HepG2 (cell line): ENCODE data around the gene SECTM1. TPM values are rescaled to one million over a fixed set of nuclear protein-coding genes. Genes with fewer than 3 reads are reported as not detected.
A peak's percentile ranks its signal among the peaks of the same experiment; 100 is the strongest.

Source experiments
- ATRX ChIP-seq: sonication (generic); formaldehyde crosslinking; IDR thresholded peaks from 2 replicates; pipeline ENCODE4 v1.4.0; 2020; ENCODE audit warnings: missing genetic modification reagents, borderline replicate concordance
- CBX1 ChIP-seq: IDR thresholded peaks from one replicate; pipeline ENCODE4 v1.6.1; 2016; ENCODE audit warnings: antibody characterized with exemption, low read depth
- CREB1 ChIP-seq, 2 experiments: fragments of 450-650 bp in 1 of 2; IDR thresholded peaks; 2 replicates each; pipeline ENCODE4 v1.6.1; 2016 to 2017; ENCODE audit warnings: control low read depth in 1 of 2, mild to moderate bottlenecking in 1 of 2, missing compliant biosample characterization in 1 of 2, missing genetic modification characterization in 1 of 2
- ESRRA ChIP-seq: sonication (generic); formaldehyde crosslinking; IDR thresholded peaks from 2 replicates; pipeline ENCODE4 v1.5.1; 2020; ENCODE audit warnings: mild to moderate bottlenecking, low read depth, missing genetic modification reagents
- PHF20 ChIP-seq: sonication (generic); formaldehyde crosslinking; IDR thresholded peaks from 2 replicates; pipeline ENCODE4 v1.5.0; 2020; ENCODE audit warnings: mild to moderate bottlenecking, missing genetic modification reagents
- SALL1 ChIP-seq: sonication (generic); formaldehyde crosslinking; IDR thresholded peaks from 2 replicates; pipeline ENCODE4 v1.8.0; 2022; ENCODE audit warnings: mild to moderate bottlenecking, missing genetic modification reagents
- SKI ChIP-seq: fragments of 450-650 bp; IDR thresholded peaks from one replicate; pipeline ENCODE4 v1.6.1; 2018; ENCODE audit warnings: mild to moderate bottlenecking; ENCODE audit not compliant: partially characterized antibody
- SOX13 ChIP-seq, 3 experiments: fragments of 450-650 bp in 1 of 3; sonication (generic) in 1 of 3; formaldehyde crosslinking in 1 of 3; IDR thresholded peaks in 2 of 3; conservative IDR thresholded peaks in 1 of 3; 2 replicates each; pipeline versions ENCODE4 v1.5.0 to v1.6.1; 2016 to 2020; ENCODE audit warnings: antibody characterized with exemption in 1 of 3, mild to moderate bottlenecking in 1 of 3, missing compliant biosample characterization in 1 of 3, missing genetic modification reagents in 1 of 3, moderate library complexity in 1 of 3
- ZNF441 ChIP-seq: sonication (generic); formaldehyde crosslinking; IDR thresholded peaks from 2 replicates; pipeline ENCODE4 v1.7.0; 2021; ENCODE audit warnings: missing genetic modification reagents, borderline replicate concordance
- ZNF556 ChIP-seq: sonication (generic); formaldehyde crosslinking; IDR thresholded peaks from 2 replicates; pipeline ENCODE4 v1.4.0; 2020; ENCODE audit warnings: mild to moderate bottlenecking, missing genetic modification reagents, borderline replicate concordance
- ZNF619 ChIP-seq: sonication (generic); formaldehyde crosslinking; IDR thresholded peaks from 2 replicates; pipeline ENCODE4 v1.4.0; 2020; ENCODE audit warnings: mild to moderate bottlenecking, missing genetic modification reagents
- ZNF672 ChIP-seq: sonication (generic); formaldehyde crosslinking; IDR thresholded peaks from 2 replicates; pipeline ENCODE4 v1.8.1; 2022; ENCODE audit warnings: missing genetic modification reagents
- ZNF749 ChIP-seq: sonication (generic); formaldehyde crosslinking; IDR thresholded peaks from 2 replicates; pipeline ENCODE4 v1.8.0; 2022; ENCODE audit warnings: mild to moderate bottlenecking, missing genetic modification reagents, moderate library complexity, borderline replicate concordance
- polyA plus RNA-seq, 8 experiments: library from polyadenylated mRNA; depleted of rRNA in 3 of 8; stranded (reverse) in 7 of 8; unstranded in 1 of 8; fragments of >200 nt; fragmentation: Illumina TruSeq in 4 of 8; extraction: Trizol in 4 of 8; gene quantifications; 2 replicates each; pipeline versions ENCODE4 v1.2.1 to v1.2.3, GENCODE V29; 2011 to 2016; ENCODE audit warnings: low read depth in 4 of 8, missing spikeins in 1 of 8, mixed read lengths in 1 of 8; ENCODE audit not compliant: insufficient read depth in 1 of 8
- total RNA-seq, 5 experiments: library from RNA; depleted of rRNA; stranded (reverse); fragments of >200 nt; fragmentation: Illumina TruSeq; extraction: Trizol; gene quantifications; 2 replicates each; pipeline ENCODE4 v1.2.3, GENCODE V29; 2016; ENCODE audit warnings: low read depth in 1 of 5
- TF ChIP-seq, protein P1 (sequence below): sonication (generic); formaldehyde crosslinking; IDR thresholded peaks from 2 replicates; pipeline ENCODE4 v1.5.0; 2020; ENCODE audit warnings: missing genetic modification reagents
- TF ChIP-seq, protein P2 (sequence below): sonication (generic); formaldehyde crosslinking; IDR thresholded peaks from 2 replicates; pipeline ENCODE4 v1.8.0; 2022; ENCODE audit warnings: mild to moderate bottlenecking, missing genetic modification reagents, moderate library complexity
- TF ChIP-seq, protein P3 (sequence below): IDR thresholded peaks from 2 replicates; pipeline ENCODE4 v1.6.1; 2016
- TF ChIP-seq, protein P4 (sequence below): IDR thresholded peaks from 2 replicates; pipeline ENCODE4 v1.6.1; 2016; ENCODE audit warnings: mild to moderate bottlenecking
- TF ChIP-seq, protein P5 (sequence below): sonication (generic); formaldehyde crosslinking; IDR thresholded peaks from 2 replicates; pipeline ENCODE4 v1.4.0; 2020; ENCODE audit warnings: missing genetic modification reagents

SECTM1 gene
- total and polyA plus RNA-seq, 2 of the 13 experiments (the other 11 are each of a cell fraction or from before 2014, with no cell fraction given) = 3.5 to 5.3 TPM

DNA sequence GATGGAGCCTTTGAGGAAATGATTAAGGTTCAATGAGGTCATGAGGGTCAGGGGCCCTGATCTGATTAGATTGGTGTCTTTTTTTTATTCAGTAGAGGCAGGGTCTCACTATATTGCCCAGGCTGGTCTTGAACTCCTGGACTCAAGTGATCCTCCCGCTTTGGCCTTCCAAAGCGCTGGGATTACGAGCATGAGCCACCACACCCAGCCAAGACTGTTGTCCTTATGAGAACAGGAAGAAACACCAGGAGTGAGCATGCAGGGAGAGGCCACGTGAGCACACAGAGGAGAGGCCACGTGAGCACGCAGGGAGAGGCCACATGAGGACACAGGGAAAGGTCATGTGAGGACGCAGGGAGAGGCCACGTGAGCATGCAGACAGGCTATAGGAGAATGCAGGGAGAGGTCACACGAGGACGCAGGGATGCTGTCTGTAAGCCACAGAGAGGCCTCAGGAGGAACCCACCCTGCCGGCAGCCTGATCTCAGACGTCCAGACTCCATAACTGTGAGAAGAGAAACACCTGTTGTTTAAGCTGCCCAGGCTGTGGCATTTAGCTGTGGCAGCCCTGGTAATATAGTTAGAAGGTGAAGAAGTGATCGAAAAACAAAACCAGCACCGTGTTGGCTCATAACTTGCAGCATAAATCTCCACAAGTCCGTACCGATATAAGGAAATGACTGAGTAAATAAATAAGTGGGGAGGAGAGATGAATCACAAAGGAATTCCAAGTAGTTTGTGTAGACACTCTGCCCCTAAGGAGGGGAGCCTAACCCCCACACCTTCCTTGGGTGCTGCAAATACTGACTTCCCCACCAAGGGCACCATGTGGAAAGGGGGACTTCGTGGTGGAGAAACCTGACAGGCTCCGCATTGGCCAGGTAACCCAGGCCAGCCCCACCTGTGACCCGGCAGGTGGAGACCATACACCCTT lies 45.4 kb downstream of the SECTM1 start (continued):
- TF ChIP-seq, protein P1, sequence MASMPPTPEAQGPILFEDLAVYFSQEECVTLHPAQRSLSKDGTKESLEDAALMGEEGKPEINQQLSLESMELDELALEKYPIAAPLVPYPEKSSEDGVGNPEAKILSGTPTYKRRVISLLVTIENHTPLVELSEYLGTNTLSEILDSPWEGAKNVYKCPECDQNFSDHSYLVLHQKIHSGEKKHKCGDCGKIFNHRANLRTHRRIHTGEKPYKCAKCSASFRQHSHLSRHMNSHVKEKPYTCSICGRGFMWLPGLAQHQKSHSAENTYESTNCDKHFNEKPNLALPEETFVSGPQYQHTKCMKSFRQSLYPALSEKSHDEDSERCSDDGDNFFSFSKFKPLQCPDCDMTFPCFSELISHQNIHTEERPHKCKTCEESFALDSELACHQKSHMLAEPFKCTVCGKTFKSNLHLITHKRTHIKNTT (CRISPR knock-in tag) = no peak
- TF ChIP-seq CBX1 = peak; percentile 56
- TF ChIP-seq SALL1 (CRISPR knock-in tag) = peak; percentile 100
- peak; percentile 94; the same call in 1 of the 2 replicates for TF ChIP-seq ZNF619 (CRISPR knock-in tag)
- no peak; the same call in none of the 2 replicates for TF ChIP-seq ZNF749
- peak; percentile 81 for TF ChIP-seq ZNF441 (CRISPR knock-in tag)
- TF ChIP-seq, protein P2, sequence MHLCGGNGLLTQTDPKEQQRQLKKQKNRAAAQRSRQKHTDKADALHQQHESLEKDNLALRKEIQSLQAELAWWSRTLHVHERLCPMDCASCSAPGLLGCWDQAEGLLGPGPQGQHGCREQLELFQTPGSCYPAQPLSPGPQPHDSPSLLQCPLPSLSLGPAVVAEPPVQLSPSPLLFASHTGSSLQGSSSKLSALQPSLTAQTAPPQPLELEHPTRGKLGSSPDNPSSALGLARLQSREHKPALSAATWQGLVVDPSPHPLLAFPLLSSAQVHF (CRISPR knock-in tag) = peak; percentile 81
- peak; percentile 80; the same call in 1 of the 2 replicates for TF ChIP-seq SOX13 (IDR thresholded peaks at IDR 0.05)
- peak; percentile 41 to 89; a peak in 2 of 4 replicates for TF ChIP-seq SOX13 (CRISPR knock-in tag; conservative IDR thresholded peaks at IDR 0.05 in 1 of 2, IDR thresholded peaks at IDR 0.05 in 1 of 2)
- peak; percentile 82; the same call in 1 of the 2 replicates for TF ChIP-seq ZNF556 (CRISPR knock-in tag)
- TF ChIP-seq, protein P3, sequence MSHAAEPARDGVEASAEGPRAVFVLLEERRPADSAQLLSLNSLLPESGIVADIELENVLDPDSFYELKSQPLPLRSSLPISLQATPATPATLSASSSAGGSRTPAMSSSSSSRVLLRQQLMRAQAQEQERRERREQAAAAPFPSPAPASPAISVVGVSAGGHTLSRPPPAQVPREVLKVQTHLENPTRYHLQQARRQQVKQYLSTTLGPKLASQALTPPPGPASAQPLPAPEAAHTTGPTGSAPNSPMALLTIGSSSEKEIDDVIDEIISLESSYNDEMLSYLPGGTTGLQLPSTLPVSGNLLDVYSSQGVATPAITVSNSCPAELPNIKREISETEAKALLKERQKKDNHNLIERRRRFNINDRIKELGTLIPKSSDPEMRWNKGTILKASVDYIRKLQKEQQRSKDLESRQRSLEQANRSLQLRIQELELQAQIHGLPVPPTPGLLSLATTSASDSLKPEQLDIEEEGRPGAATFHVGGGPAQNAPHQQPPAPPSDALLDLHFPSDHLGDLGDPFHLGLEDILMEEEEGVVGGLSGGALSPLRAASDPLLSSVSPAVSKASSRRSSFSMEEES = peak; percentile 100
- TF ChIP-seq SKI = peak; percentile 98
- TF ChIP-seq, protein P4, sequence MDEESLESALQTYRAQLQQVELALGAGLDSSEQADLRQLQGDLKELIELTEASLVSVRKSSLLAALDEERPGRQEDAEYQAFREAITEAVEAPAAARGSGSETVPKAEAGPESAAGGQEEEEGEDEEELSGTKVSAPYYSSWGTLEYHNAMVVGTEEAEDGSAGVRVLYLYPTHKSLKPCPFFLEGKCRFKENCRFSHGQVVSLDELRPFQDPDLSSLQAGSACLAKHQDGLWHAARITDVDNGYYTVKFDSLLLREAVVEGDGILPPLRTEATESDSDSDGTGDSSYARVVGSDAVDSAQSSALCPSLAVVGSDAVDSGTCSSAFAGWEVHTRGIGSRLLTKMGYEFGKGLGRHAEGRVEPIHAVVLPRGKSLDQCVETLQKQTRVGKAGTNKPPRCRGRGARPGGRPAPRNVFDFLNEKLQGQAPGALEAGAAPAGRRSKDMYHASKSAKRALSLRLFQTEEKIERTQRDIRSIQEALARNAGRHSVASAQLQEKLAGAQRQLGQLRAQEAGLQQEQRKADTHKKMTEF (CRISPR knock-in tag) = peak; percentile 95
- TF ChIP-seq, protein P5, sequence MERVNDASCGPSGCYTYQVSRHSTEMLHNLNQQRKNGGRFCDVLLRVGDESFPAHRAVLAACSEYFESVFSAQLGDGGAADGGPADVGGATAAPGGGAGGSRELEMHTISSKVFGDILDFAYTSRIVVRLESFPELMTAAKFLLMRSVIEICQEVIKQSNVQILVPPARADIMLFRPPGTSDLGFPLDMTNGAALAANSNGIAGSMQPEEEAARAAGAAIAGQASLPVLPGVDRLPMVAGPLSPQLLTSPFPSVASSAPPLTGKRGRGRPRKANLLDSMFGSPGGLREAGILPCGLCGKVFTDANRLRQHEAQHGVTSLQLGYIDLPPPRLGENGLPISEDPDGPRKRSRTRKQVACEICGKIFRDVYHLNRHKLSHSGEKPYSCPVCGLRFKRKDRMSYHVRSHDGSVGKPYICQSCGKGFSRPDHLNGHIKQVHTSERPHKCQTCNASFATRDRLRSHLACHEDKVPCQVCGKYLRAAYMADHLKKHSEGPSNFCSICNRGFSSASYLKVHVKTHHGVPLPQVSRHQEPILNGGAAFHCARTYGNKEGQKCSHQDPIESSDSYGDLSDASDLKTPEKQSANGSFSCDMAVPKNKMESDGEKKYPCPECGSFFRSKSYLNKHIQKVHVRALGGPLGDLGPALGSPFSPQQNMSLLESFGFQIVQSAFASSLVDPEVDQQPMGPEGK = peak; percentile 63
- TF ChIP-seq ATRX (CRISPR knock-in tag) = no peak
- TF ChIP-seq CREB1 (IDR thresholded peaks at IDR 0.05) = peak; percentile 67; the same call in 1 of the 2 replicates
- TF ChIP-seq CREB1 (CRISPR knock-in tag; IDR thresholded peaks at IDR 0.05) = no peak
- TF ChIP-seq PHF20 (CRISPR knock-in tag) = peak; percentile 87
- TF ChIP-seq ESRRA (CRISPR knock-in tag) = peak; percentile 94; the same call in 1 of the 2 replicates
- TF ChIP-seq ZNF672 (CRISPR knock-in tag) = 0 out of 2 replicates have a peak, but pooled peaks have one; percentile 43
